CD8-positive, alpha-beta memory T cell (primary cell): Measurements from ENCODE around the gene KRT6B. TPM values are rescaled to one million over a fixed set of nuclear protein-coding genes. Genes with fewer than 3 reads are reported as not detected.
A peak's percentile ranks its signal among the peaks of the same experiment; 100 is the strongest.
"Not testable (repeated sequence)": the region's sequence is repeated elsewhere in the genome, so short reads cannot be mapped to it uniquely, and the experiment has no call there.

Experiments used
- CTCF ChIA-PET: fragments of 350-600 bp; sonication (Branson Sonifier 250); formaldehyde crosslinking; loops from one replicate; lab custom pipeline; 2021; ENCODE audit warnings: antibody characterized with exemption; lab: Charles Lee
- POLR2A ChIA-PET: fragments of 350-600 bp; sonication (Branson Sonifier 250); formaldehyde crosslinking; loops from one replicate; lab custom pipeline; 2021; ENCODE audit warnings: antibody characterized with exemption; lab: Charles Lee
- DNase-seq, 5 donors: peaks; one replicate each; pipeline versions ENCODE4 v3.0.0 to v3.0.0-alpha.2; 2020 to 2022; ENCODE audit warnings: mixed read lengths in 1 of 5
- H3K27ac ChIP-seq: one replicate; pipeline ENCODE4 v1.7.0; 2013; ENCODE audit warnings: low read depth, mild to moderate bottlenecking, low read length, moderate library complexity
- H3K27me3 ChIP-seq: 2 replicates; pipeline ENCODE4 v1.7.0; 2013; ENCODE audit warnings: low read length, mild to moderate bottlenecking; ENCODE audit not compliant: insufficient read depth, poor library complexity, severe bottlenecking
- H3K36me3 ChIP-seq: 2 replicates; pipeline ENCODE4 v1.7.0; 2013; ENCODE audit warnings: mild to moderate bottlenecking, low read length, moderate library complexity; ENCODE audit not compliant: insufficient read depth
- H3K4me1 ChIP-seq: 2 replicates; pipeline ENCODE4 v1.7.0; 2013; ENCODE audit warnings: mild to moderate bottlenecking, low read length, moderate library complexity; ENCODE audit not compliant: insufficient read depth
- H3K4me3 ChIP-seq: 2 replicates; pipeline ENCODE4 v1.7.0; 2013; ENCODE audit warnings: mild to moderate bottlenecking, low read length
- H3K9me3 ChIP-seq: 2 replicates; pipeline ENCODE4 v1.7.0; 2013; ENCODE audit warnings: mild to moderate bottlenecking, low read length
- H3K27ac Mint-ChIP-seq, 8 donors: one replicate each; pipeline ENCODE4 v1.8.0; 2020 to 2021; ENCODE audit warnings: mixed read lengths in 8 of 8, mild to moderate bottlenecking in 6 of 8, inconsistent platforms in 3 of 8, moderate library complexity in 3 of 8
- H3K27me3 Mint-ChIP-seq, 2 donors: one replicate each; pipeline ENCODE4 v1.8.0; 2020 to 2021; ENCODE audit warnings: mixed read lengths in 2 of 2, mild to moderate bottlenecking in 1 of 2, moderate library complexity in 1 of 2
- H3K36me3 Mint-ChIP-seq, 3 donors: one replicate each; pipeline ENCODE4 v1.8.0; 2020 to 2021; ENCODE audit warnings: mixed read lengths in 3 of 3, inconsistent platforms in 1 of 3, mild to moderate bottlenecking in 1 of 3
- H3K4me1 Mint-ChIP-seq, 3 donors: one replicate each; pipeline ENCODE4 v1.8.0; 2020 to 2021; ENCODE audit warnings: mixed read lengths in 3 of 3, inconsistent platforms in 1 of 3, mild to moderate bottlenecking in 1 of 3
- H3K4me3 Mint-ChIP-seq, 7 donors: one replicate each; pipeline ENCODE4 v1.8.0; 2020 to 2021; ENCODE audit warnings: mixed read lengths in 7 of 7, mild to moderate bottlenecking in 6 of 7, moderate library complexity in 4 of 7, inconsistent platforms in 2 of 7
- H3K9me3 Mint-ChIP-seq, 5 donors: one replicate each; pipeline ENCODE4 v1.8.0; 2020 to 2022; ENCODE audit warnings: mixed read lengths in 5 of 5, mild to moderate bottlenecking in 3 of 5, moderate library complexity in 2 of 5, inconsistent platforms in 1 of 5
- polyA plus RNA-seq: library from polyadenylated mRNA; unstranded; fragments of 300-500 nt; fragmentation: Illumina TruSeq; gene quantifications from one replicate; pipeline ENCODE4 v1.2.3, GENCODE V29; 2021
- total RNA-seq, 2 experiments: library from RNA; stranded (reverse); gene quantifications; one replicate each; pipeline ENCODE4 v1.2.3, GENCODE V29; 2021

Gene KRT6B
- total RNA-seq (not detected), polyA plus RNA-seq (not detected)

GRCh38 chr12:52452101-52452500 lies at the start of gene KRT6B:
TSS of gene KRT6B (minus strand) at chr12:52452146. CDS start at chr12:52452078, 68 bp downstream.
- H3K27ac ChIP-seq: no peak within 1 kb of the TSS
- DNase-seq: no peak
- no peaks in the 10 kb centered on the region for H3K4me1 ChIP-seq
- no peaks in the 10 kb centered on the region for H3K9me3 ChIP-seq
- no peaks in the 10 kb centered on the region for H3K36me3 ChIP-seq
- Mint-ChIP-seq H3K4me1 (peaks cover 9 to 16% (median 10%) of the 10 kb centered on the region in 3 donors), H3K9me3 (no peaks in the 10 kb centered on the region), H3K4me3 (no peak within 1 kb of the TSS), H3K36me3 (no peaks in the 10 kb centered on the region), H3K27me3 (peaks cover 3 to 8% of the 10 kb centered on the region in 2 donors), H3K27ac (no peak within 1 kb of the TSS)
- no peaks in the 10 kb centered on the region for H3K27me3 ChIP-seq
- ChIA-PET POLR2A (no interaction called here), CTCF (no interaction called here)
- no peak within 1 kb of the TSS for H3K4me3 ChIP-seq

DNA sequence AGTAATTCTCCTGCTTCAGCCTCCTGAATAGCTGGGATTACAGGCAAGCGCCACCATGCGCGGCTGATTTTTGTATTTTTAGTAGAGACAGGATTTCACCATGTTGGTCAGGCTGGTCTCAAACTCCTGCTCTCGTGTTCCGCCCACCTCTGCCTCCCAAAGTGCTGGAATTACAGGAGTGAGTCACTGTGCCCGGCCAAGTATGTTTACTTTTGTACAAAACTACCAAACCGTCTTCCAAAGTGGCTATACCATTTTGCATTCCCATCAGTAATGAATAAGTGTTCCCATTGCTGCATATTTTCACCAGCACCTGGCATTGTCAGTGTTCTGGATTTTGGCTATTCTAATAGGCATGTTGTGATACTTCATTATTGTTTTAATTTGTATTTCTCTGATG lies 49.5 kb upstream of the KRT6B start:
- POLR2A ChIA-PET: no interaction called here
- Mint-ChIP-seq H3K9me3 (no peaks in the 10 kb centered on the region), H3K4me1 (no peaks in the 10 kb centered on the region), H3K36me3 (no peaks in the 10 kb centered on the region), H3K27me3 (peaks cover 10 to 47% of the 10 kb centered on the region in 2 donors), H3K27ac (no peak overlapping the region), H3K4me3 (no peak overlapping the region)
- no peak overlapping the region for H3K27ac ChIP-seq
- H3K4me3 ChIP-seq: no peak overlapping the region
- H3K9me3 ChIP-seq: no peaks in the 10 kb centered on the region
- H3K36me3 ChIP-seq: no peaks in the 10 kb centered on the region
- DNase-seq: no peak
- H3K27me3 ChIP-seq: no peaks in the 10 kb centered on the region
- CTCF ChIA-PET: no interaction called here
- no peaks in the 10 kb centered on the region for H3K4me1 ChIP-seq

GRCh38 chr12:52500574-52500973 lies 48.6 kb upstream of the KRT6B start:
- CTCF ChIA-PET, H3K9me3 Mint-ChIP-seq: not testable (repeated sequence)

GRCh38 chr12:52499806-52500560 lies 48.0 kb upstream of the KRT6B start:
- Mint-ChIP-seq H3K9me3 (no peaks in the 10 kb centered on the region), H3K36me3 (no peaks in the 10 kb centered on the region), H3K27me3 (peaks cover 4 to 35% of the 10 kb centered on the region in 2 donors), H3K4me1 (peaks cover 0 to 4% (median 2%) of the 10 kb centered on the region in 3 donors), H3K27ac (no peak overlapping the region), H3K4me3 (no peak overlapping the region)
- H3K4me1 ChIP-seq: no peaks in the 10 kb centered on the region
- H3K36me3 ChIP-seq: no peaks in the 10 kb centered on the region
- no peak overlapping the region for H3K4me3 ChIP-seq
- DNase-seq: no peak
- ChIA-PET CTCF (no interaction called here), POLR2A (no interaction called here)
- no peaks in the 10 kb centered on the region for H3K9me3 ChIP-seq
- H3K27me3 ChIP-seq: no peaks in the 10 kb centered on the region
- H3K27ac ChIP-seq: no peak overlapping the region

More at GRCh38 chr12:52500574-52500973, 48.6 kb upstream of the KRT6B start:
- H3K36me3 ChIP-seq, H3K4me3 ChIP-seq, H3K27ac ChIP-seq, H3K4me3 Mint-ChIP-seq, H3K4me1 Mint-ChIP-seq, H3K27ac Mint-ChIP-seq, POLR2A ChIA-PET, H3K27me3 ChIP-seq, H3K9me3 ChIP-seq, H3K4me1 ChIP-seq, H3K36me3 Mint-ChIP-seq, DNase-seq: not testable (repeated sequence)
- H3K27me3 Mint-ChIP-seq: peaks cover 7 to 41% of the 10 kb centered on the region in 2 donors

GRCh38 chr12:52498946-52499345 lies 47.0 kb upstream of the KRT6B start:
- H3K27ac ChIP-seq: no peak overlapping the region
- Mint-ChIP-seq H3K36me3 (no peaks in the 10 kb centered on the region), H3K27me3 (peaks cover 14 to 37% of the 10 kb centered on the region in 2 donors), H3K4me3 (no peak overlapping the region), H3K4me1 (peaks cover 0 to 4% (median 2%) of the 10 kb centered on the region in 3 donors), H3K27ac (no peak overlapping the region), H3K9me3 (no peaks in the 10 kb centered on the region)
- no peak overlapping the region for H3K4me3 ChIP-seq
- H3K9me3 ChIP-seq: no peaks in the 10 kb centered on the region
- no peaks in the 10 kb centered on the region for H3K36me3 ChIP-seq
- ChIA-PET CTCF (no interaction called here), POLR2A (no interaction called here)
- DNase-seq: no peak
- no peaks in the 10 kb centered on the region for H3K27me3 ChIP-seq
- H3K4me1 ChIP-seq: no peaks in the 10 kb centered on the region

- Mint-ChIP-seq H3K27me3 (peaks cover 16 to 43% of the 10 kb centered on the region in 2 donors), H3K36me3 (no peaks in the 10 kb centered on the region), H3K4me1 (peaks cover 0 to 4% (median 2%) of the 10 kb centered on the region in 3 donors), H3K4me3 (no peak overlapping the region), H3K9me3 (no peaks in the 10 kb centered on the region), H3K27ac (no peak overlapping the region)
- H3K36me3 ChIP-seq: no peaks in the 10 kb centered on the region
- H3K27ac ChIP-seq: no peak overlapping the region
- no peak overlapping the region for H3K4me3 ChIP-seq
- no peaks in the 10 kb centered on the region for H3K27me3 ChIP-seq
- ChIA-PET POLR2A (no interaction called here), CTCF (interaction anchor here (1.3 kb wide), 1 partner anchor 482 kb away, joined by 3 read pairs; no protein-coding TSS in a partner anchor)
- no peak for DNase-seq
- no peaks in the 10 kb centered on the region for H3K4me1 ChIP-seq
- H3K9me3 ChIP-seq: no peaks in the 10 kb centered on the region
These were observed 46.0 kb upstream of the KRT6B start for GRCh38 chr12:52497975-52498374.

- Mint-ChIP-seq H3K4me3 (no peak overlapping the region), H3K4me1 (peaks cover 0 to 4% (median 2%) of the 10 kb centered on the region in 3 donors), H3K9me3 (no peaks in the 10 kb centered on the region), H3K36me3 (no peaks in the 10 kb centered on the region), H3K27me3 (peaks cover 23 to 42% of the 10 kb centered on the region in 2 donors), H3K27ac (no peak overlapping the region)
- Histone ChIP-seq H3K9me3 (no peaks in the 10 kb centered on the region), H3K4me1 (no peaks in the 10 kb centered on the region), H3K36me3 (no peaks in the 10 kb centered on the region), H3K27me3 (no peaks in the 10 kb centered on the region), H3K27ac (no peak overlapping the region), H3K4me3 (no peak overlapping the region)
- DNase-seq: no peak
- ChIA-PET POLR2A (no interaction called here), CTCF (interaction anchor here (1.3 kb wide), 1 partner anchor 484 kb away, joined by 3 read pairs; no protein-coding TSS in a partner anchor)
These were observed 44.7 kb upstream of the KRT6B start for GRCh38 chr12:52496590-52497071.

DNA sequence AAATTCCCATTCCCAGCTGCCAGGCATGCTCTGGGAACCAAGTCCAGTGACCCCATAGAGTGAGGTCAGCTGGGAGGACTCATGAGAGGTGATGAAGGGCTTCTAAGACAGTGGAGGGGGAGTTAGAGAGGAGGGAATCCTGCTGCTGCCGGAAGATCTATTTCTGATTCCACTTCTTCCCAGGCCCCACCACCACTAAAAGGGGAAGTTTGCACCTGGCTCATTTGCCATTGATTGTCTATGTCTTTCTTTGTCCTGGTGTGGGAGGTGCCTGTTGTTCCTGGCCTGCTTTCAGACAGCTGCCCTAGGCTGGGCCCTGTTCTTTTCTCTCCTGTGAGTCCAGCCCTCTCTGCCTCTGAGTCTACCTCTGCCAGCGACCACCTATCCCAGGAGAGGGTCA lies 44.1 kb upstream of the KRT6B start:
- ChIA-PET POLR2A (no interaction called here), CTCF (no interaction called here)
- Mint-ChIP-seq H3K9me3 (no peaks in the 10 kb centered on the region), H3K4me1 (peaks cover 0 to 4% (median 2%) of the 10 kb centered on the region in 3 donors), H3K36me3 (no peaks in the 10 kb centered on the region), H3K27ac (peak overlapping the region in 1 of 8 donors; percentile 47), H3K4me3 (no peak overlapping the region), H3K27me3 (peaks cover 24 to 46% of the 10 kb centered on the region in 2 donors)
- no peak for DNase-seq
- no peaks in the 10 kb centered on the region for H3K4me1 ChIP-seq
- no peaks in the 10 kb centered on the region for H3K36me3 ChIP-seq
- no peaks in the 10 kb centered on the region for H3K9me3 ChIP-seq
- no peaks in the 10 kb centered on the region for H3K27me3 ChIP-seq
- H3K4me3 ChIP-seq: no peak overlapping the region
- no peak overlapping the region for H3K27ac ChIP-seq
